Mesenchymal stem cell (in vitro differentiated cells and primary cell): ENCODE data around the gene WDFY3.

Experiments used
- DNase-seq: peaks from one replicate; pipeline ENCODE4 v3.0.0-alpha.2; 2013
- H2AFZ ChIP-seq: one replicate; pipeline ENCODE4 v1.6.1; 2013; ENCODE audit warnings: low read depth, mild to moderate bottlenecking, control low read depth, inconsistent platforms, low read length, moderate library complexity
- H2AK5ac ChIP-seq: 2 replicates; pipeline ENCODE4 v1.6.1; 2013; ENCODE audit warnings: low read length, moderate library complexity, mild to moderate bottlenecking, inconsistent platforms; ENCODE audit not compliant: severe bottlenecking
- H2BK120ac ChIP-seq: one replicate; pipeline ENCODE4 v1.6.1; 2013; ENCODE audit warnings: low read depth, mild to moderate bottlenecking, inconsistent platforms, low read length, moderate library complexity
- H2BK12ac ChIP-seq, 2 experiments: one replicate each; pipeline ENCODE4 v1.6.1; 2013; ENCODE audit warnings: inconsistent platforms in 2 of 2, low read length in 2 of 2, mild to moderate bottlenecking in 2 of 2, moderate library complexity in 2 of 2, control low read depth in 1 of 2
- H2BK15ac ChIP-seq: one replicate; pipeline ENCODE4 v1.6.1; 2013; ENCODE audit warnings: mild to moderate bottlenecking, low read depth, inconsistent platforms; ENCODE audit not compliant: poor library complexity, severe bottlenecking
- H2BK5ac ChIP-seq: 2 replicates; pipeline ENCODE4 v1.6.1; 2013; ENCODE audit warnings: low read depth, mild to moderate bottlenecking, low read length, control low read depth, inconsistent platforms; ENCODE audit not compliant: poor library complexity, severe bottlenecking
- H3K14ac ChIP-seq, 2 experiments: one replicate each; pipeline ENCODE4 v1.6.1; 2013; ENCODE audit warnings: inconsistent platforms in 2 of 2, low read length in 2 of 2, control low read depth in 1 of 2, mild to moderate bottlenecking in 1 of 2, moderate library complexity in 1 of 2
- H3K18ac ChIP-seq, 2 experiments: one replicate each; pipeline ENCODE4 v1.6.1; 2013; ENCODE audit warnings: inconsistent platforms in 2 of 2, low read length in 2 of 2, control low read depth in 1 of 2, low read depth in 1 of 2, mild to moderate bottlenecking in 1 of 2
- H3K23ac ChIP-seq, 2 experiments: one replicate each; pipeline ENCODE4 v1.6.1; 2013; ENCODE audit warnings: inconsistent platforms in 2 of 2, low read length in 2 of 2, mild to moderate bottlenecking in 2 of 2, moderate library complexity in 2 of 2, control low read depth in 1 of 2
- H3K27ac ChIP-seq: 2 replicates; pipeline ENCODE4 v1.5.1; 2013; ENCODE audit warnings: mild to moderate bottlenecking, moderate library complexity, low read length, control low read depth, inconsistent platforms; ENCODE audit not compliant: poor library complexity, severe bottlenecking
- H3K27me3 ChIP-seq, 2 experiments: 2 replicates each; pipeline versions ENCODE4 v1.6.1 to v1.7.0; 2013; ENCODE audit warnings: low read length in 2 of 2, mild to moderate bottlenecking in 2 of 2, moderate library complexity in 2 of 2, control low read depth in 1 of 2, inconsistent platforms in 1 of 2; ENCODE audit not compliant: control insufficient read depth in 1 of 2, insufficient read depth in 1 of 2
- H3K36me3 ChIP-seq, 2 experiments: 2 replicates each; pipeline versions ENCODE4 v1.6.1 to v1.7.0; 2013; ENCODE audit warnings: low read length in 2 of 2, control low read depth in 1 of 2, inconsistent platforms in 1 of 2, low read depth in 1 of 2, mild to moderate bottlenecking in 1 of 2; ENCODE audit not compliant: insufficient read depth in 2 of 2, control insufficient read depth in 1 of 2
- H3K4ac ChIP-seq, 2 experiments: one replicate each; pipeline ENCODE4 v1.6.1; 2013; ENCODE audit warnings: inconsistent platforms in 2 of 2, low read length in 2 of 2, mild to moderate bottlenecking in 2 of 2, moderate library complexity in 2 of 2, control low read depth in 1 of 2, low read depth in 1 of 2
- H3K4me1 ChIP-seq: 2 replicates; pipeline ENCODE4 v1.6.1; 2013; ENCODE audit warnings: low read depth, low read length, control low read depth; ENCODE audit not compliant: control insufficient read depth, insufficient read depth
- H3K4me2 ChIP-seq: 2 replicates; pipeline ENCODE4 v1.6.1; 2013; ENCODE audit warnings: low read length, mild to moderate bottlenecking, inconsistent platforms; ENCODE audit not compliant: poor library complexity, severe bottlenecking
- H3K4me3 ChIP-seq, 2 experiments: 2 replicates each; pipeline versions ENCODE4 v1.5.1 to v1.7.0; 2013; ENCODE audit warnings: low read length in 2 of 2, mild to moderate bottlenecking in 2 of 2, control low read depth in 1 of 2, low read depth in 1 of 2; ENCODE audit not compliant: insufficient read depth in 1 of 2
- H3K79me1 ChIP-seq: replicated peaks from 2 replicates; pipeline ENCODE4 v1.6.1; 2013; ENCODE audit warnings: mild to moderate bottlenecking, control low read depth, low read length, inconsistent platforms; ENCODE audit not compliant: poor library complexity, severe bottlenecking
- H3K9ac ChIP-seq: 2 replicates; pipeline ENCODE4 v1.7.0; 2013; ENCODE audit warnings: mild to moderate bottlenecking, low read length, moderate library complexity
- H3K9me3 ChIP-seq: 2 replicates; pipeline ENCODE4 v1.7.0; 2013; ENCODE audit warnings: mild to moderate bottlenecking, low read length; ENCODE audit not compliant: control insufficient read depth
- H4K8ac ChIP-seq: one replicate; pipeline ENCODE4 v1.6.1; 2013; ENCODE audit warnings: inconsistent platforms, mild to moderate bottlenecking, low read length, moderate library complexity
- H4K91ac ChIP-seq: one replicate; pipeline ENCODE4 v1.6.1; 2013; ENCODE audit warnings: mild to moderate bottlenecking, low read length, inconsistent platforms
- WGBS: methylation state at CpG from one replicate; pipeline ENCODE4 v1.1.7; 2013; ENCODE audit warnings: mixed read lengths; 5-methylcytosine and 5-hydroxymethylcytosine counted together

The WDFY3 gene

DNA sequence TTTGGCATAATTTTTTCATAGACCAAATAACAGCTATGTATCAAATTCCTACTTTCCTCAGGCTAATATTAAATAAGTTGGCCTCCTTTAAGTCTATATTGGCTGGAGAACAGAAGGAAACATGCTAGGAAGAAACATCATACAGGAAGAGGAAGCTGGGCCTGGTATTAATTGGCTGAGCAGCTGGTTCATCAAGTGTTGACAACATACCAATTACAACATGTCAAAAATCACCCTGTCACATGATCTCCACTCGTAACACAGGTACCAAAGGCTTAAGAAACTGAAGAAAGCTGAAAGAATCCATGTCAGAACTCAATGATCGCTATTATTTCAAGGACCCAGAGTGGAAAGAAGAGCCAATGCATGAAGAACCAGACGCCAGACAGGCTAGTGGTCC lies 10.5 kb downstream of the WDFY3 start:
- WGBS = 81% methylated on average over 3 of the region's 3 CpGs
- Histone ChIP-seq H3K36me3 (no peaks in the 10 kb centered on the region), H2BK120ac (no peak overlapping the region), H2AFZ (no peak overlapping the region), H3K9ac (no peak overlapping the region), H2AK5ac (peak overlapping the region; percentile 12), H3K4me3 (no peak overlapping the region), H3K4ac (no peak overlapping the region), H2BK5ac (no peak overlapping the region), H3K14ac (no peak overlapping the region), H3K27me3 (no peaks in the 10 kb centered on the region), H2BK15ac (no peak overlapping the region), H3K9me3 (no peaks in the 10 kb centered on the region), H2BK12ac (no peak overlapping the region), H4K91ac (no peak overlapping the region), H4K8ac (no peak overlapping the region), H3K4me2 (no peak overlapping the region), H3K4me1 (peaks cover 10% of the 10 kb centered on the region), H3K23ac (no peak overlapping the region), H3K79me1 (no peaks in the 10 kb centered on the region), H3K18ac (no peak overlapping the region), H3K27ac (peak overlapping the region; percentile 73)
- DNase-seq = no peak

DNA sequence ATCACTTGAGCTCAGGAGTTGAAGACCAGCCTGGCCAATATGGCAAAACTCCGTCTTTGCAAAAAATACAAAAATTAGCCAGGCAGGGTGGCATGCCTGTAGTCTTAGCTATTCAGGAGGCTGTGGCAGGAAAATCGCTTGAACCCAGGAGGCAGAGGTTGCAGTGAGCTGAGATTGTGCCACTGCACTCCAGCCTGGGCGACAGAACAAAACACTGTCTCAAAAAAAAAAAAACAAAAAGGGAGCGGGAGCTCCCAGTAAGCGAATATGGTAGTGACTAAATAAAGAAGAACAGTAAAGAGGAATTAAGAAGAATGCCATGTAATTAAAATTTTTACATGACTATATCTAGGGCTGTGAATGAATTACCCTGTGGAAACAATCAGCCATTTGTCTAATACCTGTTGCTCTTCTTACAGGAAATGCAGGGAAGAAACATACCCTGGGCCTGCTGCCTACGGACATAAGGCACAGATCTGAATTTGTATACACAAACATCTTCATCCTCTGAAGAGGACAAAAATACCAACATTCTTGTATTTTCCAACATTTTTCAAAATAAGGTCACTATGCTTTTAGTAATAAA lies 11.4 kb downstream of the WDFY3 start:
- Histone ChIP-seq H2AK5ac (no peak overlapping the region), H3K9ac (no peak overlapping the region), H3K4ac (no peak overlapping the region), H2BK12ac (no peak overlapping the region), H3K27ac (peak overlapping the region; percentile 74), H2BK120ac (no peak overlapping the region), H3K4me1 (peaks cover 7% of the 10 kb centered on the region), H3K79me1 (no peaks in the 10 kb centered on the region), H2BK5ac (no peak overlapping the region), H4K8ac (no peak overlapping the region), H4K91ac (no peak overlapping the region), H3K36me3 (no peaks in the 10 kb centered on the region), H3K4me3 (no peak overlapping the region), H3K23ac (no peak overlapping the region), H3K14ac (no peak overlapping the region), H3K27me3 (no peaks in the 10 kb centered on the region), H3K4me2 (no peak overlapping the region), H3K18ac (no peak overlapping the region), H2BK15ac (no peak overlapping the region), H3K9me3 (no peaks in the 10 kb centered on the region), H2AFZ (no peak overlapping the region)
- DNase-seq = no peak
- WGBS = 76% methylated on average over 4 of the region's 6 CpGs

DNA sequence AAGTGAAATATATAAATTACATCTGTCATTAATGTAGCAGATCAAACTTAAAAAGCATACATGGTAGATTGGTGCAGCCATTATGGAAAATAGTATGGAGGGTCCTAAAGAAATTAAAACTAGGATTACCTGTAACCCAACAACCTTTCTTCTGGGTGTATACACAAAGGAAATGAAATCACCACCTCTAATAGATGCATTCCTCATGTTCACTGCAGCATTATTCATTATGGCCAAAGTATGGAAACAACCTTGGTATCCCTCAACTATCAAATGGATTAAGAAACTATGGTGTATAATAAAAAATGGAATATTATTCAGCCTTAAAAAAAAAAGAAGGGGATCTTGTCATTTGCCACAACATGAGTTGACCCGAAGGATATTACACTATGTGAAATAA lies 13.7 kb downstream of the WDFY3 start:
- Histone ChIP-seq H3K27ac (no peak overlapping the region), H2AFZ (no peak overlapping the region), H3K4me2 (no peak overlapping the region), H3K27me3 (no peaks in the 10 kb centered on the region), H3K79me1 (no peaks in the 10 kb centered on the region), H3K18ac (no peak overlapping the region), H2BK12ac (no peak overlapping the region), H4K8ac (no peak overlapping the region), H3K14ac (no peak overlapping the region), H3K4me3 (no peak overlapping the region), H3K9ac (no peak overlapping the region), H3K36me3 (no peaks in the 10 kb centered on the region), H3K23ac (no peak overlapping the region), H3K4me1 (peaks cover 4% of the 10 kb centered on the region), H2BK5ac (no peak overlapping the region), H3K9me3 (no peaks in the 10 kb centered on the region), H3K4ac (no peak overlapping the region), H4K91ac (no peak overlapping the region), H2AK5ac (no peak overlapping the region), H2BK120ac (no peak overlapping the region), H2BK15ac (no peak overlapping the region)
- WGBS = no CpG with 5 or more reads among the region's 1 CpG
- no peak for DNase-seq

DNA sequence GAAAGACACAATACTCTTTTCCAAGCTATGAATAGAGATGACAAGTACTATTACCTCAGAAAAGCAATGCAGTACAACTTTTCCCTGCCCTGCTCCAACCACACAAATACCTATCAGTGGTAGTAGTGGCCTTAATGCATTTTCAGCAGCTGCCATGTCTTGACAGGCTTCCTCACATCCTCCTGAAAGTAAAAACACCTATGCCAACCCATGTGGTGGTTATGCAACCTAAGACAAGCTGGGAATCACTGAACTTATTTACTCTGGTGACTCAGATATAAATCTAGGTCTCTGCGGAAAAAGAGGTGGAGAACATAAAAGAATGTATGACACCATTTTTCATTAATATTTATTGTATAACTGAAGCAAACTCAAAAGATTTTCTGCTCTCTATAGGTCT lies 14.5 kb downstream of the WDFY3 start:
- no peak overlapping the region for H3K23ac ChIP-seq
- H2AFZ ChIP-seq = no peak overlapping the region
- no peaks in the 10 kb centered on the region for H3K36me3 ChIP-seq
- H3K79me1 ChIP-seq = no peaks in the 10 kb centered on the region
- no peak overlapping the region for H3K18ac ChIP-seq
- no peak overlapping the region for H2BK120ac ChIP-seq
- H3K9ac ChIP-seq = peak overlapping the region; percentile 49
- no peak overlapping the region for H3K4me3 ChIP-seq
- H3K4me2 ChIP-seq = no peak overlapping the region
- peak; percentile 65 for DNase-seq
- H2BK15ac ChIP-seq = no peak overlapping the region
- H3K27me3 ChIP-seq = no peaks in the 10 kb centered on the region
- H3K14ac ChIP-seq = no peak overlapping the region
- no peak overlapping the region for H4K8ac ChIP-seq
- H2BK5ac ChIP-seq = peak overlapping the region; percentile 37
- H3K27ac ChIP-seq = peak overlapping the region; percentile 35
- no CpG with 5 or more reads among the region's 1 CpG for WGBS
- no peak overlapping the region for H2BK12ac ChIP-seq
- no peak overlapping the region for H3K4ac ChIP-seq
- H2AK5ac ChIP-seq = no peak overlapping the region
- H3K4me1 ChIP-seq = peaks cover 4% of the 10 kb centered on the region
- no peak overlapping the region for H4K91ac ChIP-seq
- H3K9me3 ChIP-seq = no peaks in the 10 kb centered on the region
